HG02943 (cell line): ENCODE data around the gene CLEC1A.

Experiments used
- ATAC-seq: cut with Tn5 transposase; IDR thresholded peaks from one replicate; pipeline ENCODE4 v1.9.1; 2021; ENCODE audit warnings: mild to moderate bottlenecking, low read depth, moderate library complexity; ENCODE audit not compliant: unreplicated experiment

CLEC1A gene

DNA sequence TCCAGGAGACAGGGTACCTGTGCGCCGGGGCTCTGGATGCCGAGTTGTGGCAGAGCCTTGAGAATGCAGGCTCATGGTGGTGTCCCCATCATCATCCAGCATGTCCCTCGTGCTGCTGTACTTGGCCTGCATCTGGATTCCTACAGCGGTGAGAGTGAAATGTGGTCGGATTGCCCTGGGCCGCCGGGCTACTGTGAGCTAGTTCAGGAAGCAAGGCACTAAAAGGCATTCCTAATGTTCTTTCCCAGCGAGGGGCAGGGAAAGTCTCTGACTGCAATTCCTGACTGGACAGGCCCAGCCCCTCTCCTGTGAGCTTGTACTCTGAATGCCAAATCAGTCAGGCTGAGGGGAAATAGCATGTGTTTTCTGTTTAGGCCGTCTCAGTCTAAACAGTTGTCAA, at the start of gene CLEC1A:
Gene CLEC1A, minus strand, starts transcription at position 195 of the 400 bp plus-strand sequence. Its CDS starts 63 bp downstream, at position 132.
- ATAC-seq, result no peak

DNA sequence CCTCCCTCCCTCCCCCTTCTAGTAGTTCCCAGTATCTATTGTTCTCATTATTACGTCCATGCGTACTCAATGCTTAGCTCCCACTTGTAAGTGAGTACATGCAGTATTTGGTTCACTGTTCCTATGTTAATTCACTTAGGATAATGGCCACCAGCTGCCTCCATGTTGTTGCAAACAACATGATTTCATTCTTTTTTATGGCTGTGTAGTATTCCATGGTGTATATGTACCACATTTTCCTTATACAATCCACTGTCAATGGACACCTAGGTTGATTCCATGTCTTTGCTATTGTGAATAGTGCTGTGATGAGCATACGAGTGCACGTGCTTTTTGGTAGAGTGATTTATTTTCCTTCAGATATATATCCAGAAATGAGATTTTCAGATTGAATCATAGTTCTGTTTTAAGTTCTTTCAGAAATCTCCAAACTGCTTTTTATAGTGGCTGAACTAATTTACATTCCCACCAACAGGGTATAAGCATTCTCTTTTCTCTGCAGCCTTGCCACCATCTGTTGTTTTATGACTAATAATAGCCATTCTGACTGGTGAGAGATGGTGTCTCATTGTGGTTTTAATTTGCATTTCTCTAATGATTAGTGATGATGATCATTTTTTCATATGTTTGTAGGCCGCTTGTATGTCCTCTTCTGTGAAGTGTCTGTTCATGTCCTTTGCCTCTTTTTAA, 49.1 kb upstream of the CLEC1A start:
- no peak for ATAC-seq

GRCh38 chr12:10142976-10143589, 44.3 kb upstream of the CLEC1A start:
- ATAC-seq, result no peak

GRCh38 chr12:10140001-10140400, 41.2 kb upstream of the CLEC1A start:
- no peak for ATAC-seq

GRCh38 chr12:10136637-10137205, 37.9 kb upstream of the CLEC1A start:
- no peak for ATAC-seq

DNA sequence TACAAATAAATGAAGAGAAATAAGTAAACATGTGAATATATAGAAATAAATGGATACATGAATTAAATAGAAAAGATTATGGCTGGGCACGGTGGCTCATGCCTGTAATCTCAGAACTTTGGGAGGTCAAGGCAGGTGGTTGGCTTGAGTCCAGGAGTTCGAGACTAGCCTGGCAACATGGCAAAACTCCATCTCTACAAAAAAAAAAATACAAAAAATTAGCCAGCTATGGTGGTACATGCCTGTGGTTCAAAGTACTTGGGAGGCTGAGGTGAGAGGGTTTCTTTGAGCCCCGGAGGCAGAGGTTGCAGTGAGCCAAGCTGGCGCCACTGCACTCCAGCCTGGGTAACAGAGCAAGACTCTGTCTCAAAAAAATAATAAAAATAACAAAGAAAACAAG, 36.3 kb upstream of the CLEC1A start:
- no peak for ATAC-seq

DNA sequence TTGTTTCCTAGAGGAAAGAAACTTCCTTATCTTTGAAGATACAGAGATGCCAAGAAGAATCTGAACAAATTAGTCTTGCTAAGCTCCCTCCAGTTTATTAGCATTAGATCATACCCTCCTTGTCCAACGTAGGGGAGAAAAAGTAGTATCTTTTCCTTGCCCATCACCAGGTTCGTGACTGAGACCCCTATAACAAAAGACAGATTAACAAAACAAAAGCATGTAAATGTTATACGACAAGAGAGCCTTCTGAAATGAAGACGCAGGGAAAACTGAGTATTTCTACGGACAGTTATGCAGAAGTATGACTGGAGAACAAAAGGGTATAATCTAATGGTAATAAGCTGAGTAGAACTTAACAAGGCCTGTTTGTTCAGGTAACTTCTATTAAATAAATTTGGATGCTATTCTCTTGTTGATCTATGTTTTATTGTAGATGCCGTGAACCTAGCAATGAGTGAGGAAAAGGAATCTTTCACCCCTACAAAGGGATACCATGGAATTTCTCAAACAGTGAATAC, 34.1 kb upstream of the CLEC1A start:
- no peak for ATAC-seq

- no peak for ATAC-seq
Observed at GRCh38 chr12:10131111-10131690, 32.4 kb upstream of the CLEC1A start.

GRCh38 chr12:10130042-10130441, 31.3 kb upstream of the CLEC1A start, which contains the start of gene CLEC7A:
Gene CLEC7A, minus strand, starts transcription at chr12:10130199. Its CDS starts 117 bp downstream, at chr12:10130082.
- ATAC-seq, result no peak

- ATAC-seq, result no peak
Observed at GRCh38 chr12:10128687-10129086, 29.9 kb upstream of the CLEC1A start.

DNA sequence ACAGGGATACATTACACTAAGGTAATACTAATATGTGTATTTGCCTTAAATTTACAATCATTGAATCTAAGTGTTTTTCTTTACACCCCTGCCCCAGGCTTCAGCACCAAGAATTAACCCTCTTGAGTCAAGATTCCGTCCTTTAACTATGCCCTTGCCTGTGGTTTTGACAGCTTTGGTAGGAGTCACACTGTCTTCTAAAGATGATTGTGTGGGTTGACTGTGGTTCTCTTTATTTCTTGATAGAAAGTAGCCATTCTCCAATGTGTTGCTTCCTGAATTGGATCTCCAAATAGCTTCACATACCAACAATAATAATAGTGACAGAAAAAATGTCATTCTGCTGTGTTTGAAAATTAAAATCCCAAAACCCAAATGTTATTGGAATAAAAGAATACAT, 27.6 kb upstream of the CLEC1A start:
- no peak for ATAC-seq

DNA sequence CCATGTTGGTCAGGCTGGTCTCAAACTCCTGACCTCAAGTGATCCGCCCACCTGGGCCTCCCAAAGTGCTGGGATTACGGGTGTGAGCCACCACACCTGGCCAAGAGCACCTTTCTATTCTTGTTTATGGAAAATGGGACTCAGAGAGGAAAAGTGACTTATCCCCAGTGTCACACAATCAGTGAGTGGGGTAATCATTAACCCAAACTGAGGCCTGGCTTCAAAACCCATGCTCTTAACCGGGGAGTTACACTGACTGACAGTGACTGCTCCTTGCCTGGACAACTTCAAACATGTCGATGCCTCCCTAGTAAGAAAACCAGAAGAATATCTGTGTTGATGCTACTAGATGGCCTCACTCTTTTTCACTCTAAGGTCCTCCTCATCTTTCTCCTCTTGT, 23.9 kb upstream of the CLEC1A start:
- no peak for ATAC-seq

DNA sequence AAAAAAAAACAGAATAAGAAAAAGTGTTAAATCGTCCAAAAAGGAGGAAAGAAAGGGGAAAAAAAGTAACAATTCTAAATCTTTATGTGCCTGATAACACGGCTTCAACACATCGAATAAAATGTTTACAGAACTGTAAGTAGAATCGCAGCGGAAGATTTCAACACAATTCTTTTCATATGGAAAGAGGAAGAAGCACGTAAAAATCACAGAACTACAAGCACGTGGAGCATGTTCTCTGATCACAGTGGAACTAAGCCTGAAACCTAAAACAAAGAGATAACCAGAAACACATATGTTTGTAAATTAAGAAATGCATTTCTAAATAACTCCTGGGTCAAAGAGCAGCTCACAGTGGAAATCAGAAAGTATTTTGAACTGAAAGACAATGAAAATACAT, 22.5 kb upstream of the CLEC1A start:
- no peak for ATAC-seq

DNA sequence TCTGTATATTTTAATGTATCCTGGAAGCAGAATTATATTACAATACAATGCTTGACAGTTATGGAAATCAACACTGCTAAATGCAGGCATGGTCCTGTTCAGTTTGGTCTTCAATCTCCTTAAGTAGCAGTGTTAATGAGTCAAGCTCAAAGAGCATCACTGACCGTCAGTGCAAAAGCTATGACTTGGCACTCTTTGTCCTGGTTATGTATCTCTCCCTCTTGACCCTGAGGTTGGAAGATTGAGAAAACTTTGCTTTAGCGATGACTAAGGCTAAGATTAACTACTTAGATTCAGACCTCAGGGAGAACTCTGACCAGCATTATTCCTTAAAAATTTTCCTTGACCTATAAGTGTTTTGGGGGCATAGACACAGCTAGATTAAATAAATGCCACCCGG, 20.3 kb upstream of the CLEC1A start:
- ATAC-seq, result no peak

- no peak for ATAC-seq
Observed at GRCh38 chr12:10115890-10116289, 17.1 kb upstream of the CLEC1A start.

GRCh38 chr12:10115311-10115710, 16.5 kb upstream of the CLEC1A start:
- ATAC-seq, result no peak

DNA sequence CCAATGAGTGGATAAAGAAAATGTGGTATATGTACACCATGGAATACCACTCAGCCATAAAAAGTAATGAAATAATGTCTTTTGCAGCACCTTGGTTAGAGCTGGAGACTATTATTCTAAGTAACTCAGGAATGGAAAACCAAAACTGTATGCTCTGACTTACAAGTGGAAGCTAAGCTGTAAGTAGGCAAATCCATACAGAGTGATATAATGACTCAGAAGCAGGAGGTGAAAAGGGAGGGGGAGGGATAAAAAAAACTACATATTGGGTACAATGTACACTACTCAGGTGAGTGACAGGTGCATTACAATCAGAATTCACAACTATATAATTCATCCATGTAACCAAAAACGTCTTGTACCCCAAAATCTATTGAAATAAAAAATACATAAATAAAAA, 15.1 kb upstream of the CLEC1A start:
- no peak for ATAC-seq

- ATAC-seq, result no peak
Observed at GRCh38 chr12:10113075-10113474, 14.3 kb upstream of the CLEC1A start.

DNA sequence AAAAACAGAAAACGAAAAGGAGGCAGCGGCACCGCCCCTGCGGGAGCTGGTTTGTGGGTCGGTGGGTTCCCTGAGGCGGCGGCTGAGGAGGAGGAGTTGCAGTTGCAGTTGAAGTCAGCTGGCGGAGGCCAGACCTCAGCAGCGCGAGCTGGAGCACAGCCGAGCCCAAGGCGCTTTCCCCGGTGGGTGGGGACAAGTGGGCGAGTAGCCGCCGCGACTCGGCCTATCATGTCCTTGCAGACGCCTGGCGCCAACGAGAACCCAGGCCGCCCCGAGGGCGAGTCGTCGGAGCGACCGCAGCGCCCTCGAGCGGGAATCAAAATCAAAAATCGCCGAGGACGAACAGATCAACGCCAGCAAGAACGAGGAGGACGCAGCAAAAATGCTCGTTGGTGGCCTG, 12.7 kb upstream of the CLEC1A start:
- no peak for ATAC-seq

GRCh38 chr12:10110256-10110844, 11.6 kb upstream of the CLEC1A start:
- ATAC-seq, result no peak

- no peak for ATAC-seq
Observed at GRCh38 chr12:10102322-10102721, 3.5 kb upstream of the CLEC1A start.
